Globus pallidus (tissue), 1 donor: Measurements from ENCODE around the gene SNTG2.

Source experiments
- DNase-seq: peaks from one replicate; pipeline ENCODE4 v3.0.0-alpha.2; 2015; ENCODE audit warnings: low spot score

The SNTG2 gene

DNA sequence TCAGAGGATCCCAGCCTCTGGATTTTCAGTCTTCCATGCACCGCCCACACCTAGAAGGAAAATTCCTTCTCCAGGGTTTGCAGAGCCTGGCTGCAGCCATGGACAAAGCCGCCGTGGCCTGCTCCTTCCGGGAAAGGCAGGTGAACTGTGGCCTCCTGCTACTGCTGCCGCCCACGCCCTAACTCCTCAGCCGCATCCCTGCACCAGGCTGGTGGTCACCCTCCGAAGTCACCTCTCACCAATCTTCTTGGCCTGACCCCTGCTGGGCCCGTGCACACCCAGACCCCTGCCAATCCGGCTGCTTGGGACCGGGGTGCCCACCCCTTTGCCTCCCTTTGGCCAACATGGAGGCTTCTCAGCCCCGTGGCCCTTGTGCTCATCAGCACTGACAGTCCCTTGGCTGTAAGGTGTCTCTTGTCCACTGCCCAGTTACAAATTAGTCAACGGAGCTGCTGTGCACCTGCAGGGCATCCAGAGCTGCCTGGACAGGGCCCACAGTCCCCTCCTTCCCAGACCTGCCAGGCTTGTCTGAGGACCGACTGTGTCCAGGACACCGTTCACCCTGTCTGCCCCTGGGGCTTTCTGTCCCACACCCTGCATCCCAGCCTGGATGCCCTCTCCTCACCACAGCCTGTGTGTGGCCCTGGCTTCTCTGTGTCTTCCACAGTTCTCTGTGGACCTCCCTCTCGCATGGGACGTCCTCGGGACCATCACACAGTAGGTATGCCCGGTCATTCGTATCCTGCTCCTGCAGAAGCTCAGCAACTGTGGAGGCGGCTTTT is 332.6 kb downstream of the SNTG2 start:
- DNase-seq = no peak

GRCh38 chr2:1283871-1284270 is 333.2 kb downstream of the SNTG2 start:
- DNase-seq = no peak

- DNase-seq = no peak
Observed at GRCh38 chr2:1286929-1287328, 336.3 kb downstream of the SNTG2 start.

- DNase-seq = no peak
Observed at GRCh38 chr2:1287427-1287826, 336.8 kb downstream of the SNTG2 start.

DNA sequence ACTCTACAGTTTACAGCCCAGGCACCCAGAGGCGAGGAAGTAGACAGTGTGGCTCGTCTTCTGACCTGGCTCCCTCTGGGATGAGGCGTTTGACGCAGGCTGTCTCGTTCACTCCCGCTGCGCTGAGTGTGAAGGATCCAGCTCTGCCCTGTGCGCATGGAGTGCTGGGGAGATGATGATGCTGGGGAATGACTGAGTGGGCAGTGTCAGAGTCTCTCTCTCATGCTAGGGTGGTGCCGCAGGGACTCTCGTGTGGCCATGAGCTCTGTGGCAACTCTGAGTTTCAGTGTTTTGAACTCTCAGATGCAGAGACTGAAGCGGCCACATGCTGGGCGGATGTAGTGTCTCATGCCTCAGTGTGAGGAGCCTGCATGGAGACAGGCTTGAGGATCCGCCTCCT is 344.3 kb downstream of the SNTG2 start:
- no peak for DNase-seq

GRCh38 chr2:1295740-1296139 is 345.1 kb downstream of the SNTG2 start:
- no peak for DNase-seq

DNA sequence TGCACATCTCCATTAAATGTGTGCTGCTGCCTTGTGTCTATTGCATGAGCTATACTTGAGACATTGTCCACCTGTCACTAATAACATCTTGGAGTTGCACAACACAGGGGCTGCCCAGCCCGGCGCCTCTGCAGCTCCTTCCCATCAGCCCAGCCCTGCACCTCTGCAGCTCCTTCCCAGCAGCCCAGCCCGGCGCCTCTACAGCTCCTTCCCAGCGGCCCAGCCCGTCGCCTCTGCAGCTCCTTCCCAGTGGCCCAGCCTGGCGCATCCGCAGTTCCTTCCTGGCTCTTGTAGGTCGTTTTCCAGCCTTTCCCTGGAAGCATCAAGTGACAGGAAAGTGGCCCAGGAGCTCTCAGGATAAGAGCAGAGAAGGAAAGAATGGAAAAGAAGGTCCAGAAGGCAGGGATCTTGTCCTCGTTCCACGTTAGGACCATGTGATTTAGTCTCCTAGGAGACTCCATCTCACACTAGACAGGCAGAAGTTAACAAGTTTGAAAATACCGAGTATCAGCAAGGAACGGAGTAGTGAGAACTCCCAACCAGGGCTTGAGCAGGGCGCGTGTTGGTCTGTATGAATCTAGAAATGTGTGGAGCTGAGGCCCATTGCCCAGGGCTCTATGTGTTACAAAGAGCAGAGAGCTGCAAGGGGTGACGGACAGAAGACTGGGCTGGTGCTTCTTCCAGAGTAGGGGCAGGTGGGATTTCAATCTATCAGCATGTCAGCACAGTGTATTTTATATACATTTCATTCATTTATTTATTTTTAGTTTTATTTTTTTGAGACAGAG is 346.9 kb downstream of the SNTG2 start:
- no peak for DNase-seq

DNA sequence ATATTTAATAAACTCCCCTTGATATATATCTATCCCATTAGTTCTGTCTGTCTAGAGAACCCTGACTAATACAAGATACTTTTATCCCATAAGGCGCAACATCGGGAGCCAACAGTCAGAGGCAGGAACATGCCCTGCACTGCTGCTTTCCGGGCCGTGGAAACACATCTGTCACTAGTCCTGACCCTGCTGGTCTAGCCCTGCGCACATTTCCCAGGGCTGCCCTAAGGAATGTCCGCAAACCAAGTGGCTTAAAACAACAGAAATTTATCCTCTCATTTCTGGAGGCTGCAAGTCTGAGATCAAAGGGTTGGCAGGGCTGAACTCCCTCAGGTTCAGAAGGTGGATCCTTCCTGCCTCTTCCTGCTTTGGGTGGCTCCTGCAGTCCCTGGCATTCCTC is 348.4 kb downstream of the SNTG2 start:
- DNase-seq = no peak

- no peak for DNase-seq
Observed at GRCh38 chr2:1300284-1300683, 349.6 kb downstream of the SNTG2 start.

DNA sequence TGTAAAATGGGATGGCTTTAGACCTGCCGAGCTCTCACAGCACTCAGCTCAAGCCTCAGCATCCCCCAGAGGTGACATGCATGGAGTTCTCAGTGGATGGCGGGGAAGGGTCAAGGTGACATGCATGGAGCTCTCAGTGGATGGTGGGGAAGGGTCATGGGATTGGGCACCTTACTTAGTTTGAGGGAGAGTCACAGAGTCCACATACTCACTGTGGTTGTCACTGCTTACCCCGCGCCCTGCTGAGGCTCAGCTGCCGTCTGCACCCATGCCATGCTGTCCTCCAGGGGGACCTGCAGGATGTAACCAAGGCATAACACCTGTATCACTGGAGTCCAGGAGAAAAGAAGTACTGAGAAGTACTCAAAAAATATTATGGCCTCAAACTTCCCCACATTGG is 350.4 kb downstream of the SNTG2 start:
- DNase-seq = no peak

DNA sequence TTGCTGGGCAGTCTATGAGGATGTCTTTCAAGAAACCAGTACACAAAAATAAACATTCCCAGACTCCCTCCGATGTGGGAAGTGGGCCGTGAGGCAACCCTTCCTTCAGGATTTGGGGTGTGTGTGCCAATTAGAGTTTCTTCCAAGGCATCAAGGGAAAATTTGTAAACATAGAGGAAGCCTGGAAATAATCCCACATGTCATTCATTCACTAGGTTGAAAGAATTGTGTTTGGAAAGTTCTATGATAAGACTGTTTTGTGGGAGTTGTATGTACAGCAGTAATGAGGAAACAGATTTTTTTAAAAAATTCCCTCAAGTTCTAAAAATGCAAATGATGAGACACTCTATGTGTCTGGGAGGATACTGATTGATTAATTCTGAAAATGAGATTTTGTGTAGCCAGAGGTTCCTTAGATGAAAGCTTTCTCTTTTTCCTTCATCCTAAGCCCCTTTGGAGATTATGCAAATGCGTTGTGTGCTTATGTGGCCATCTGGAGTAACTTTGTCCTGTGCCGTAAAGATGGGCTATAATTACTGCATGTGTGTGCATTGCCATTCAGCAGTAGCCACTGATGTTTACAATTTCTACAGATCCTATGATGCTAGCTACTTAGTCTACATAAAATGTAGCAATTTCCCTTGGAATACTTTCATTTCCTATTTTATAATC is 354.8 kb downstream of the SNTG2 start:
- no peak for DNase-seq

DNA sequence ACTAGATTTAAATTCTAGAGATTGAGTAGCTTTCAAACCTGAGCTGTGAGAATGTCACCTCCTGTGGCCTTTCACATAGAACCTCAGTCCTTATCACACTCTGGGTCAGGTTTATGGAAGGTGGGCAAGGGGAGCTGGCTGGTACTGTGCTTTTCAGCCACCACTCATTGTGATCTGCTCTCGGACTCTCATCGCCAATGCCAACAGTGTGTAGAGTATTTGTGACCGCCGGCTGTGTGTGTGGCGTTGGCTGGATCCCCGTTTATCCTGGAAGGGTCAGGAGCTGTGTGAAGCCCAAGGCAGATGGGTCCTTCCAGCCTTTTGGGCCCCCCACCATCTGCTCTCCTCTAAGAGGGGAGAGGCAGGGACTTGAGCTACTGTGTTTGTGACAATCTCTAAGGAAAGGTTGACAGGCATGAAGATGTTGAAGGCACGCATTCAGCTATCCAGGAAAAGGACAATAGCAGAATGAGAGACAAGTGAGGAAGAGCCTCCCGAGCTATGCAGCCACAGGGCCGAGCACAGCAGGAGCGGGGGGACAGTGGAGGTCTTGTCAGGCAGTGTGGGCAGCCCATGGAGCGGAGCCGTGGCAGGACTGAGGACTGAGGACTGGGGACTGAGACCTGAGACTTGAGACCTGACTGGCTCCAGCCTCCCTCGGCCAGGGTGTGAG is 355.5 kb downstream of the SNTG2 start:
- DNase-seq = no peak

DNA sequence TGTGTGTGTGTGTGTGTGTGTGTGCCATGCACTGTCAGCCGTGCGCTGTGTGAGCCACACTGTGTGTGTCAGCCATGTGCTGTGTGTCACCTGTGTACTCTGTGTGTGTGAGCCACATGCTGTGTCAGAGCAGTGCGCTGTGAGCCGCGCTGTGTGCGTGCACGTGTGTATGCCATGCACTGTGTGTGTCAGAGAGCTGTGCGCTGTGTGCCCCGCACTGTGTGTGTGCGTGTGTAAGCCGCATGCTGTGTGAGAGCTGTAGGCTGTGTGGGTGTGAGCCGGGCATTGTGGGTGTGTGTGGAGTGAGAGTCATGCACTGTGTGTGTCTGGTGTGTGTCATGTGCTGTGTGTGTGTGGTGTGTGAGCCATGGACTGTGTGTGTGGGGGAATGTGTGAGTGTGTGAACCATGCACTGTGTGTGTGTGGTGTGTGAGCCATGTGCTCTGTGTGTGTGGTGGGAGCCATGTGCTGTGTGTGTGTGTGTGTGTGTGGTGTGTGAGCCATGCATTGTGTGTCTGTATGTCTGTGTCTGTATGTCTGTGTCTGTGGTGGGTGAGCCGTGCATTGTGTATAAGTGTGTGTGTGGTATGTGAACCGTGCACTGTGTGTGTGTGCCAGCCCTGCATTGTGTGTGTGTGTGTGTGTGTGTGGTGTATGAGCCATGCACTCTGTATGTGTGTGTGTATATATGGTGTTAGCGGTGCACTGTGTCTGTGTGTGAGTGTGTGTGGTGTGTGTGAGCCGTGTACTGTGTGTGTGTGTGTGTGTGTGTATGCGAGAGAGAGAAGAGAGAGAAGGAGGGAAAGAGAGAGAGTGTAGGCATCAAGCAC is 356.3 kb downstream of the SNTG2 start:
- no peak for DNase-seq

- DNase-seq = no peak
Observed at GRCh38 chr2:1307670-1308069, 357.0 kb downstream of the SNTG2 start.

GRCh38 chr2:1308678-1309077 is 358.0 kb downstream of the SNTG2 start:
- no peak for DNase-seq

DNA sequence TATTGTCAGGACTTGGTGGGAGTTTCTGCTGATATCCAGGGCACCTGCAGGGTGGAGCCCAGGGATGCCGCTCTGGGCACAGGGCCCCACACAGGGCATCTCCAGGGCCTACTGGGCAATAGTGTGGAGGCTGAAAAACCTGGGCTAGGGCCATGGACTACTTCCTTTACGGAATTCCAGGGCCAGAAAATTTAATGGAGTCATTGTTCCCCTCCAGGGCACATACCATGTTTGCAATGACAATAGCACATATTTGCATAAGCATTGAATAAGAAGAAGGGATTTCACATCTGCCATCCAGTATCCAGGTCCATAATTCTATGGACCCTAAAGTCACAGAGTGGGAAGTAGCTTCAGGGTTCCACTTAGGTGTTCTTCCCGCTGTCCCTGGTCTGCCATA is 358.9 kb downstream of the SNTG2 start:
- no peak for DNase-seq

GRCh38 chr2:1310202-1310601 is 359.6 kb downstream of the SNTG2 start:
- DNase-seq = no peak

GRCh38 chr2:1310866-1311265 is 360.2 kb downstream of the SNTG2 start:
- no peak for DNase-seq

GRCh38 chr2:1313240-1313924 is 362.7 kb downstream of the SNTG2 start:
- DNase-seq = no peak

- DNase-seq = no peak
Observed at GRCh38 chr2:1314254-1314653, 363.6 kb downstream of the SNTG2 start.
